HG02852 (cell line): Measurements from ENCODE around the gene GUCY1A2.

Source experiments
- ATAC-seq: cut with Tn5 transposase; IDR thresholded peaks from one replicate; pipeline ENCODE4 v1.9.1; 2021; ENCODE audit warnings: mild to moderate bottlenecking, moderate library complexity; ENCODE audit not compliant: unreplicated experiment

GUCY1A2 gene

DNA sequence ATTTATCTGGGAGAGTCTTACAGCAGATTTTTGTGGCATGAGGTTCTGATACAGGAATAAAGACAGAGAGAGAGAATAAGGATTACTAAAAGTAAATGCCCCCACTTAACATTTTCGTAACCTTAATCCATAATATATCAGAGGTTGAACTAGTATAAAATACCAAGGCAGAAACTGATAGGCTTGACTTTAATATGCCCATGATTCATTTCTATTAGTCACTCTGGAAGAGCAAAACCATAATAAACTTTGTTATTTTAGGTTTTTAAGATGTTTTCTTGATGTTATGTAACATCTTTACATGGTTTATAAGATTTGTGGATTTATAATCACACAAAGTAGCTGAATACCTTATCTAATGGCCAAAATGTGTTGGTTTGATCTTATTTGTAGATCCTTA lies 19.1 kb downstream of the GUCY1A2 start:
- no peak for ATAC-seq

DNA sequence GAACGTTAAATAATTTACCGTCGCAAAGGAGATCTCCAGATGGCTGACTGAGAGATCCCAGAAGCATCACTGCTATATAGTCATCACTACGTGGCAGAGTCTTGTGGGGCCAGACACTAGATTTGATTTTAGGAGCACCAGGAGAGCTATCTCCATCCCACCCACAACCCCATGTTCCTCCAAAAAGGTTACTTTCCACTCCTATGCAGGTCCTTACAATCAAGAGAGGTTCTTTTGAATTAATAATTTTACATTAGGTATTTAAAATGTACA lies 19.4 kb downstream of the GUCY1A2 start:
- ATAC-seq: no peak

DNA sequence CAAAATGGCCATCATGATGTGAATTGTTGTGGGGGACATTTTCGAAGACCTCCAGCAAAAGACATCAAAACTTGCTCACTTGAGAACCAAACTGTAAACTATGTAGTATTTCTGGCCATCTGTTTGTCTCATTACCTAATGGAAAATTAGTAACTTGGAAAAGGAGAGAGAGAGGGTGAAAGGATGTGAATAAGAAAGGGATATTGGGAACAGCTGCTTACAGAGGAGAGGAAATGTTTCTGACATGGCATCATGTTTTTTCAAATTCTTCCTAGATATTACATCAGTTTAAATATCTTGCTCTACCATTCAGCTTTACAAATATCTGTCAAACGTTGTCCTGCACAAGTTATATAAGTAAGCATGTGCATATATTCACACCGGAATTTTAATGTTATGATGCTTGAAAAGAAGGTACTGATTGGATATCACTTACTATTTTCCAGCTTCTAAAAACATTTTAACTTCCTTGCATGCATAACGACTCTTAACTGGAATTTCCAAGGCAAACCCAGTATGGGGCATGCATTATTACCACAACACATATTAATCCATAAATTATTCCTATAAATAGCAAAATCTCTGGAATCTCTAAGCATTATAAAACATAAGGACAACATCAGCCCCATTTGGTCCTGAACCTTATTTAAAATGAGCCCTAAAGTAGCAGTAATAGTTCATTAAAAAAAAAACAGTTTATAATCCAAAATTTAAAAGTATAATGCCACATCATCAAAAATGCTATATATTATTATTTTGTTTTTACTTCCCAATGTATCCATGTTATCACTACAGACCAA lies 20.0 kb downstream of the GUCY1A2 start:
- no peak for ATAC-seq

GRCh38 chr11:106997227-106997626 lies 21.0 kb downstream of the GUCY1A2 start:
- no peak for ATAC-seq

DNA sequence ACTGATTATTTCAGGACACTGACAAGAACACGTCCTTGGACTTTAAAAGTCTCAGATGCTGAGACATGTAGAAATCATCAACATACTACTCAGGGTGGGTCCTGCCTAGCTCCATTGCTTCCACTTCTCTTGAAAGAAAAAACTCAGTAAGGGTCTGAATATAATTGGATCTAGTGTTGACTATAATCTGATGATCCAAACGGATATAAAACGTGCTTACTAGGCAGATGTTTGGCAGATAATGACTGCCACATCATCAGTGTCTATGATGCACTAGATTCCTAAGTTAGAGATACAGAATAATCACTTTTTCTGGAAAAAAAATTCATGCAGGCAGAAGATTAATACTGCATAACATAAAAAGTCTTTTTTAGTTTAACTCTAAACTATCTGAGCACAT lies 21.6 kb downstream of the GUCY1A2 start:
- no peak for ATAC-seq

DNA sequence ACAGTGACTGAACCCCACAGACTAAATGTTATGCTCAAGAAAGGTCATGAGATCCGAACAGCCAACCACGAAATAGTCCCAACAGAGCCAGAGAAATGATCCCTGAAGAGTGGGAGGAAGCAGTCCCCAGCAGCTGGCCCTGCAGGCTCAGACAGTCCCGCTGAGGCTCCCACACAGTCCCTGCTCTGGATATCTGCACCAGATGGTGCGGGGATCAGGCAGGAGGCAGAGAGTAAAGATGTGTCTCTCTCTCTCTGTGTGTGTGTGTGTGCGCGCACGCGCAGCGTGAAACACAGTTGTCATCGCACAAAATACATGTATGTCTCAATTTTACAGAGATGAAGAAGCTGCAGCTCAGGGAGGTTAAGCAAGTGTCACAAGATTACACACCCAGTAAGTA lies 27.9 kb downstream of the GUCY1A2 start:
- ATAC-seq: no peak

DNA sequence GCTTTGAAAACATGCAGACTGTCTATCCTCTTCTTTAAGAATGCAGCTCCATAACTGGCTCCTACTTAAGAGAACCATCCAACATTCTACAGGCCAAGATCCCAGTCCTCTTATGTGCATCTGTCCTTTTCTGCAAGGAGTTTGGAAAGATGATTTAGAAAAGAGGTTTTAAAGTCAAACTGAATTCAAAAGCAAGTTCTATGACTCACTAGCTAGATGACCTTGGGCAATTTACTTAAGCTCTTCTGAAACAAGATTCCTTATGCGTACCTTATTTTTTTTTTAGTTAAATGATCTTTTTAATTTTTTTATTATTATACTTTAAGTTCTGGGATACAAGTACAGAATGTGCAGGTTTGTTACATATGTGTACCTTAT lies 29.2 kb downstream of the GUCY1A2 start:
- ATAC-seq: no peak

DNA sequence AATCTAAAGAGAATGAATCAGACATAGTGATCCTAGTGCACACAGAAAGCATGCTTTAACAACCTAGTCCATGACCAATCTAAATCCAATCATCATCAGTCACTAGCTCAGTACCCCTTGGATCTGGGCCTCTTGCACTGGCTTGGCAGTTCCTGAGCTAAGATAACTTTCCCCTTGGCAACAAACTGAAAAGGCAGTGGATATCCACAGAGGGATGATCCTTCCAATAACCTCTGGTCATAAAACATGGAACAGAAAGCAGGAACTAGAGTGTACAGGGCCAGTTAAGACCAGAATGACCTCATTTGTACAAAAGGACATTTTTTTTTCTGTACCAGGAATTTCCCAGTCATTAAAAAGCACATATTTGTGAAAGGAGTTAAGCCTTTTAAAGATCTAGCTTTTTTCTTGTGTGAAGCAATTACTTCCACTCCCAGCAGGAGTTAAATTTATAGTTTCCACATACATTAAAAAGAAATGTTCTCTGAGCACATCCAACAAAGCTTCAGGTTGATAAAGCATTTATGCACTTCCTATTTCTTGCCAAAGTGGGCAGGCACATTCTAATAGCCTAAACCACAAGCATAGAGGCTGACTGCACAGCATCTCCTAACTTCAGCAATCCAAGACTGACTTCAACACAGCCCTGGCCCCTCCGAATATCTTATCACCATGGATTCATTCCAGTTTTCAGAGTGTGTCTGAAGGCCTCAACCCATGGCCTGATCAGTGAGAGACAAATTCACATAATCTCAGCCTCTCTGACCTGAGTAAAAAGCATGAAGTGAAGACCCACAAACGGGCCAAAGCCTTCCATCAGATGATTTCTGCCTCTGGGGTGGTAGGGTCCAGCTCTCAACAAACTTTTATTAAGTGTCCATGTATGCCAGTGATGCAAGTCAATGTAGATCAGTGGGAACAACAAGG lies 29.9 kb downstream of the GUCY1A2 start:
- ATAC-seq: no peak

DNA sequence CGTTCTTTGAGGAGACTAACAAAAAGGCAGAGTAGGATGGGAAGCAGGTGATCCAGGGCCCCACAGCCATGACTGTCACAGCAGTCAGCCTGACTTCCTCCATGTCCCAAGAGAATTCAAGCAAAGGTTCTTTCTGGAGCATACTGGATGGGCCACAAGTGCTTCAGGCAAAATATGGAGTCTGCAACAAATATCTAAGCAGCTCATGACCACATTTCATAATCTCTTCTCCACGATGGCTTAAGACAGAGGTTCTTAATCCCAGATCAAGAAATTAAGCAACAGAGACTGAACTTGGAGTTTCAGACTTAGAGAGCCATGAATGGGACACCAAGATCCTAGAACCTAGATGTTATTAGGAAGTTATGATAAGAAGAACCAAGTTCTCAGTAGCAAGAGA lies 31.6 kb downstream of the GUCY1A2 start:
- no peak for ATAC-seq

DNA sequence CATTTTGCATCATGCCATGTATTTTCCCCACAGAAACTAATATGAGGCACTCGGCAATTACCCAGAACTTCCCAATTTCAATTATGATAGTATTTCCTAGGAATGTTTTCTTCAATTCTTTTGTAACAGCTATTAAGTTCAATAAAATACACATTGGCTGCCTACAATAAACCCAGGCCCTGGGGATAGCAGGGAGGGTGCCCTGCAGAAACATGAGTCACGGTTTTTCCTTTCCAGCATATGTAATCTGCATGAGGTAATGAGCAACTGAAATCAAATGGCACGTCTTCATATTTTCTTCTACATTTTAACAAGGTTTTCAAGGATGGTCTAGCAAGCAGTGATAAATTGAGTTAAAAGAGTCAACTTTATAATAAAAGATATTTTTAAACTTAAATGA lies 32.0 kb downstream of the GUCY1A2 start:
- ATAC-seq: no peak

DNA sequence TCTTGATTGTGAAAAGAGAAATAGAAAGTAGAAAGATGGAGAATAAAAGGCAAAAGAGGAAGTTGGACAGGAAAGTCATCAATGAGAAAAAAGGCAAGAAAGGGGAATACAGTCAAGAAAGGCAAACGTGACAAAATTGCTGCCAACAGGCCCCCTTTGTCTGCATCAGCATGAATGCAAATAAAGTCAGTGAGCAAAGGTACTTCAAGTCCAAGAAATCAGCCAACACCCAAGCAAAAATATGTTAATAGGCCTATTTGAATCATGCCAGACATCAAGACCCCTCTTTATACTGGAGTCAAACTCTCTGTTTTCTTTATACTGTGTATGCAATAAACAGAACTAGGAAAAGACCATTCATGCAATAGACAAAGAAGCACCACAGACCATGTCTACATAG lies 34.3 kb downstream of the GUCY1A2 start:
- no peak for ATAC-seq

DNA sequence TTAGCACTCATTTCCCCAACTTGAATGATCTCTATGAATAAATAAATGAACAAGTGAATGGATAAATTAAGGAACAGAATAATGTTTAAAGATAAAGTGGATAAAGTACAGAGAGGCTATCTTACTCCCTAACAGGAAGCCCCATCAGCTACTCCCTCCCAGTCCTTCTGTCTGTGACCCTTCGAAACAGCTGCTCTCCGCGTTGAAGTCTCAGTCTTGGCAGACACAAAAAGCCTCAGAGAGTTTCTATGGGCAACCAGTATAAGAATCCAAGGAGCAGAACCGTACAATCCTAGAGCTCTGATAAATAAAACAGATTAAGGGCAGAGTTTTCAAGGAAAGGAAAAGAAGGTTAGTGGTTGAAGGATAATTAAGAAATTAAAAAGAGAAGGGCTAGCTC lies 35.0 kb downstream of the GUCY1A2 start:
- ATAC-seq: no peak

DNA sequence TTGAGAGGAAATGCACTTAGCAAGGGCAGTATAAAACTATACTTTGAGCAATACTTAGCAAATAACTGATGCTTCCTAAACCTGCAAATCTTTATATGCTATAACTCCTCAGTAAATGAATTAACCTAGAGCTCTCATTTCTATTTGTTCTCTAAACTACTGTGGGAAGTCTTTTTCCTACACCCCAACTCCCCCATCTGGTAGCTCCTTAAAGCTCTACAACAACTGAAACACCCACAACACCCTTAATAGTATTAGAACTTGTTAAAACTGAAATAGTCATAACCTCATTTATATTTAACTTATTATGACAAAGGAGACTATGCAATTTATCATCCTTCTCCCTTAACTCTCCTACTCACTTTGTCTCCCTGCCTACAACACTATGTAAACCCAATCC lies 43.4 kb downstream of the GUCY1A2 start:
- no peak for ATAC-seq

DNA sequence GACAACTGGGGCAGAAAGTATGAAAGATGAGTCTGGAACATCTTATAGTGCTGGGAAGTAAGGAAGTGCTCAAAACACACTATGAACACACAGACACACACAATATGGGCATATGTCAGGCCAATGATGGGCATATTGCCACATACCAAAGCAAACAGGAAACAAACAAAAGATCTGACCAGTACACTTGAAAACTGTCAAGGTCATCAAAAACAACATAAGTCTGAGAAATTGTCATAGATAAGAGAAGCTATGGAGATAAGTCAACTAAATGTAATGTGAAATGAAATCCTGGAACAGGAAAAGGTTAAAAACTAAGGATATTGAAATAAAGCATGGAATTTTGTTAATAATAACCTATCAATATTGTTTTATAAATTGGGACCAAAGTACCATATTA lies 46.4 kb downstream of the GUCY1A2 start:
- ATAC-seq: no peak

GRCh38 chr11:106969644-106970355 lies 48.5 kb downstream of the GUCY1A2 start:
- ATAC-seq: no peak

GRCh38 chr11:106962995-106963394 lies 55.3 kb downstream of the GUCY1A2 start:
- ATAC-seq: no peak

DNA sequence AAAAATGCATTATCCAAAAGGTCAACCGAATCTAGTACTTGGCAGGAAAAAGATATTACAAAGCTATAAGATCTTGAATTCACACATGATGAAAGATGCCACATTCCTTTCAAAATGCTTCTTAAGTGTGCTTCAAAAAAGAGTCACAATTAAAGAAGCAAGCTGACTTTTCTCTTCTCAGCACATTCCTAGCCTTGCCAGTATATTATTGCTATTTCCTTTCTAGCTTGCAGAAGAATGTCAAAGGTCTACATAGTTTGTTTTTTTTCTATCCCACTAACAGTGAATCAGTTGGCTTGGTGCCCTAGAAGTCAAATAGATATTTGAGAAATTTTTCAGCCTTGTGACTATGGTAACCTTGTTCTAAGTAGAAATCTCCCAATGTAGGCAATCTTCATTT lies 56.8 kb downstream of the GUCY1A2 start:
- no peak for ATAC-seq

DNA sequence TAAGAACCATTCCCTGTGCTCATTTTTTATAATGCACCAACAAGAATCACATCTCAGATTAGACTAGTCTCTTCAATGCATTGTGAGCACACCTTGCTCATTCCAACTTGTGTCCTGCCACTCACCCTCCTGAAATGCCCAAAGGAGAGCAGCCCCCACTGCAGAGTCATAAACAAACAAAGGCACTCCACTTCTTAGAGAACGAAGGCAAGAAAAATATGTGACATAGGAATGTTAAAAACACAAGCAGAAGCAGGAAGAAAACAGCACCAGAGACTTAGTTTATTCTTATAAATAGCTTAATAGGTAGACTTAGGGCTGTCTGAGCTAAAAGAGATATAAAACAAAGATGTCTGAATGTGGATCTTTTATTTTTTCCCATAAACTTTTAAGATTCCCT lies 57.2 kb downstream of the GUCY1A2 start:
- no peak for ATAC-seq

DNA sequence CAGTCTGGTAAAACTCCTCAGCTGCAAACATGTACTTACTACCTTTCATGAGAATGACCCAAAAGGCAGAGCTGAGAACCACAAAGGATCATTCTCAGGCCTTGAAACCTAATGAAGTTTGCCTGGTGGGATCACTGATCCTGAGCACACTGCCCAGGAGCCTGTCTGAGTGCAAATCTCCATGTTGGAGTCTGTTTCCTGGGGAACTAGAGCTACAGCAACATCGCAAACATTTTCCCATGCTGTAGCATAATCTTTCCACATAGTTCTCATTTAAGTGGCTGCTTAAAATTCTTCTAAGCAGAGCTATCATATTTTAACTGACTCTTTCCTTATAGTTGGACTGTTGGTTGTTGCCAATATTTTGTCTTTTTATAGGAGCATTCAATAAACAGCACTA lies 58.5 kb downstream of the GUCY1A2 start:
- no peak for ATAC-seq

- ATAC-seq: no peak
Observed at GRCh38 chr11:106959386-106959785, 58.9 kb downstream of the GUCY1A2 start.

DNA sequence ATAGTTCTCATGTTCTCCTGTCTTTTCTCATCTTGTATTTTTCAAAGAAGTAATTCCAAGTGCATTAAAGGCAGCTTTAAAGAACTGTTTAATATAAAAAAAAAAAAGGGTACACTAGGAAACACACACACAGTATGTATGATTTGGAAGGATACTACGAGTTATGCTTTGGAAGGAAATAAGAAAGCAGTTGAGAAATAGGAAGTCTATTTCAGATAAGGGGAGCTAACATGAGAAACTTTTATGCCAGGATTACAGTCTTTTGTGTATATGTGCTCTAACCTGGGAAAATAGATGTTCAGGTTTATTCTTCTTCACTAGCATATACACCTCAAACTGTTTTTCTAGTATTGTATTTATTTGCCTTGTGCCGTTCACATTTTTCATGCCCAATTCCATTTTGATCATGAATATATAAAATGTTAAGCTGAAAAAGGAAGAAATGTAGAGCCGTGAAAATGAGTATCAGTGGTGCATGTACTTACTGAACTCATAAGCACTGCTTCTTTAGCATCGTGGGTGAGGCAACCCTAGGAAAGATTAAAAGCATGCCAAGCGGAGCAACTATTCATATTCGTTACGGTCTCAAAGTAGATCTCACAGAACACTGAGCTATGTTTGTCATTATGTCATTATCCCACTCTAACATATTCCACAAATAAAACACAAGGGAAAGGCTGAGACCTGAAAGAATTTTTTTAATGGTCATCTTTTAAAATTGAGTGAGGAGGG lies 59.6 kb downstream of the GUCY1A2 start:
- no peak for ATAC-seq
